Measurements from ENCODE around the gene RTN4R.

The RTN4R gene

GRCh38 chr22:20194681-20195593, 73.2 kb downstream of the RTN4R start:
- DNase-seq, result no peak

- DNase-seq, result no peak
These were observed 74.2 kb downstream of the RTN4R start for GRCh38 chr22:20193761-20194494.

- DNase-seq, result no peak
These were observed 75.0 kb downstream of the RTN4R start for GRCh38 chr22:20192972-20193760.

- no peak for DNase-seq
These were observed 75.7 kb downstream of the RTN4R start for GRCh38 chr22:20192293-20192971.

- no peak for DNase-seq
These were observed 76.3 kb downstream of the RTN4R start for GRCh38 chr22:20191803-20192202.

Data from fibroblast of upper back skin (primary cell).